ENCODE measurements around the gene EMC10. TPM values are rescaled to one million over a fixed set of nuclear protein-coding genes. Genes with fewer than 3 reads are reported as not detected.

The EMC10 gene
- polyA plus RNA-seq, 2 of the 4 experiments (the other 2 are of a cell fraction) = 52.8 to 147 TPM

DNA sequence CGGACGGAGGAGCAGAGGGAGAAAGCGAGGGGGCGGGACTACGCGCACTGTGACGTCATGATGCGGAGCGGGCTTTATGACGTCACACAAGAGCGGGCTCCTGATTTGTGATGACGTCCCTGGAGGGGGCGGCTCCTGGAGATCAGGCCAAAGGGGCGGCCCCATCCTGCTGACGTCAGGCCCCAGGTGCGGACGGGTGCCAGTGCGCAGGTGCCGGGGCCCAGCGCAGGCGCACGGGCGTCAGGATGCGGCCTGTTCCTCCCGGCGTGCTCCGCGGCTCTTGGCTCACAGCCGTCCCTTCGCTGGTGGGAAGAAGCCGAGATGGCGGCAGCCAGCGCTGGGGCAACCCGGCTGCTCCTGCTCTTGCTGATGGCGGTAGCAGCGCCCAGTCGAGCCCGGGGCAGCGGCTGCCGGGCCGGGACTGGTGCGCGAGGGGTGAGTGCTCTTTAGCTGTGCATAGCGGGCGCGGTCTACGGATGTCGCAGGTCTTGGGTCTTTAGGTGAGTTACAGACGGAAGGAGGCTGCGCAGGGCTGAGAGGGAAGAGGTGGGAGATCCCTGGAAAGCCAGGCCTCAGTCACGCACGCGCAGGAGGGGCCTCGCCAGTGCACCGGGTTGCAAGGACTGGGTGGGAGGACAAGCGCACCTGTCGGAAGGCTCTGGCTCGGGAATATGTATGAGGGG lies at the start of gene EMC10, which contains the start of gene GARIN5A (continued):
- TF ChIP-seq, protein P1, sequence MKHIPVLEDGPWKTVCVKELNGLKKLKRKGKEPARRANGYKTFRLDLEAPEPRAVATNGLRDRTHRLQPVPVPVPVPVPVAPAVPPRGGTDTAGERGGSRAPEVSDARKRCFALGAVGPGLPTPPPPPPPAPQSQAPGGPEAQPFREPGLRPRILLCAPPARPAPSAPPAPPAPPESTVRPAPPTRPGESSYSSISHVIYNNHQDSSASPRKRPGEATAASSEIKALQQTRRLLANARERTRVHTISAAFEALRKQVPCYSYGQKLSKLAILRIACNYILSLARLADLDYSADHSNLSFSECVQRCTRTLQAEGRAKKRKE (CRISPR knock-in tag; IDR thresholded peaks at IDR 0.05; ENCODE audit: low read depth) = no peak
- TF ChIP-seq KDM1A (IDR thresholded peaks at IDR 0.05; ENCODE audit: low read depth) (no peak), RNF2 (IDR thresholded peaks at IDR 0.05; ENCODE audit: borderline replicate concordance, low read depth) (no peak; the same call in 1 of the 2 replicates), ZNF302 (CRISPR knock-in tag; IDR thresholded peaks at IDR 0.05) (no peak), RCOR1 (IDR thresholded peaks at IDR 0.05; ENCODE audit: low read depth, low read length) (0 out of 2 replicates have a peak, but pooled peaks have one; percentile 52), FOSL2 (IDR thresholded peaks at IDR 0.05) (no peak), FOSL2 (CRISPR knock-in tag; IDR thresholded peaks at IDR 0.05) (peak; percentile 95), SREBF2 (IDR thresholded peaks at IDR 0.05) (no peak), PHF8 (IDR thresholded peaks at IDR 0.05; ENCODE audit: borderline replicate concordance, low read depth) (peak; percentile 98), EHF (CRISPR knock-in tag; IDR thresholded peaks at IDR 0.05) (no peak), RFX5 (IDR thresholded peaks at IDR 0.05) (peak; percentile 86), RAD21 (conservative IDR thresholded peaks at IDR 0.05 in 1 of 2, IDR thresholded peaks at IDR 0.05 in 1 of 2) (no peak), MAZ (IDR thresholded peaks at IDR 0.05; ENCODE audit: borderline replicate concordance, low read depth, low read length) (peak; percentile 75; the same call in 1 of the 2 replicates), EHMT2 (IDR thresholded peaks at IDR 0.05; ENCODE audit: low read depth) (no peak), NFE2L2 (conservative IDR thresholded peaks at IDR 0.05; ENCODE audit: low read length) (no peak), ZSCAN20 (CRISPR knock-in tag; IDR thresholded peaks at IDR 0.05) (no peak), ZFP36 (IDR thresholded peaks at IDR 0.05; ENCODE audit: borderline replicate concordance, partially characterized antibody) (no peak), ZC3H11A (IDR thresholded peaks at IDR 0.05) (no peak), HEYL (CRISPR knock-in tag; IDR thresholded peaks at IDR 0.05) (no peak), ESRRA (IDR thresholded peaks at IDR 0.05; ENCODE audit: borderline replicate concordance, low read length) (no peak), BHLHE40 (IDR thresholded peaks at IDR 0.05; ENCODE audit: low read depth, low read length) (0 out of 2 replicates have a peak, but pooled peaks have one; percentile 13), JUNB (IDR thresholded peaks at IDR 0.05) (no peak)
- TF ChIP-seq, protein P2, sequence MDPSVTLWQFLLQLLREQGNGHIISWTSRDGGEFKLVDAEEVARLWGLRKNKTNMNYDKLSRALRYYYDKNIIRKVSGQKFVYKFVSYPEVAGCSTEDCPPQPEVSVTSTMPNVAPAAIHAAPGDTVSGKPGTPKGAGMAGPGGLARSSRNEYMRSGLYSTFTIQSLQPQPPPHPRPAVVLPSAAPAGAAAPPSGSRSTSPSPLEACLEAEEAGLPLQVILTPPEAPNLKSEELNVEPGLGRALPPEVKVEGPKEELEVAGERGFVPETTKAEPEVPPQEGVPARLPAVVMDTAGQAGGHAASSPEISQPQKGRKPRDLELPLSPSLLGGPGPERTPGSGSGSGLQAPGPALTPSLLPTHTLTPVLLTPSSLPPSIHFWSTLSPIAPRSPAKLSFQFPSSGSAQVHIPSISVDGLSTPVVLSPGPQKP (IDR thresholded peaks at IDR 0.05; ENCODE audit: low read depth, low read length) = no peak

- CTCF ChIA-PET = interaction anchor here (0.6 to 2.3 kb wide), 4 partner anchors 38 to 695 kb away, joined by 3 to 12 read pairs (median 3); no protein-coding TSS in a partner anchor
- H3K27ac ChIP-seq = no peak overlapping the region
- FAIRE-seq (no peak), DNase-seq (ENCODE audit: low read depth in 1 of 2, low spot score in 1 of 2) (no peak), ATAC-seq (no peak)
- H3K4me2 ChIP-seq = no peak overlapping the region
- POLR2A ChIA-PET = no interaction called here
- no peaks in the 10 kb centered on the region for H3K9me3 ChIP-seq
- WGBS (ENCODE audit: missing lambda C conversion rate) = 76% methylated on average over 26 of the region's 26 CpGs
- peaks cover 7% of the 10 kb centered on the region for H3K4me1 ChIP-seq
- H3K4me3 ChIP-seq = no peak overlapping the region
- TF ChIP-seq ZNF302 (CRISPR knock-in tag; IDR thresholded peaks at IDR 0.05) = no peak
- TF ChIP-seq JUN (IDR thresholded peaks at IDR 0.05) = no peak
- no peak for TF ChIP-seq HOXB13 (CRISPR knock-in tag; IDR thresholded peaks at IDR 0.05; ENCODE audit: low read depth)
- no peak for TF ChIP-seq SREBF2 (IDR thresholded peaks at IDR 0.05)
- TF ChIP-seq CHD4 (IDR thresholded peaks at IDR 0.05; ENCODE audit: borderline replicate concordance) = no peak
- TF ChIP-seq, protein P2 (IDR thresholded peaks at IDR 0.05; ENCODE audit: low read depth, low read length) = no peak
- TF ChIP-seq NFE2L2 (conservative IDR thresholded peaks at IDR 0.05; ENCODE audit: low read length) = no peak
- TF ChIP-seq E2F6 (IDR thresholded peaks at IDR 0.05; ENCODE audit: borderline replicate concordance, low read depth) = no peak
- TF ChIP-seq JUNB (IDR thresholded peaks at IDR 0.05) = no peak
- TF ChIP-seq MAX (IDR thresholded peaks at IDR 0.05) = no peak
- no peak for TF ChIP-seq NR3C1 (IDR thresholded peaks at IDR 0.05)
- TF ChIP-seq CBX8 (IDR thresholded peaks at IDR 0.05) = no peak
- TF ChIP-seq POLR2A (IDR thresholded peaks at IDR 0.05; ENCODE audit: low read length) = no peak
- no peak for TF ChIP-seq MYC (IDR thresholded peaks at IDR 0.05; ENCODE audit: borderline replicate concordance, low read length)
- TF ChIP-seq NPAS2 (CRISPR knock-in tag; IDR thresholded peaks at IDR 0.05; ENCODE audit: borderline replicate concordance) = no peak
- TF ChIP-seq, protein P3, sequence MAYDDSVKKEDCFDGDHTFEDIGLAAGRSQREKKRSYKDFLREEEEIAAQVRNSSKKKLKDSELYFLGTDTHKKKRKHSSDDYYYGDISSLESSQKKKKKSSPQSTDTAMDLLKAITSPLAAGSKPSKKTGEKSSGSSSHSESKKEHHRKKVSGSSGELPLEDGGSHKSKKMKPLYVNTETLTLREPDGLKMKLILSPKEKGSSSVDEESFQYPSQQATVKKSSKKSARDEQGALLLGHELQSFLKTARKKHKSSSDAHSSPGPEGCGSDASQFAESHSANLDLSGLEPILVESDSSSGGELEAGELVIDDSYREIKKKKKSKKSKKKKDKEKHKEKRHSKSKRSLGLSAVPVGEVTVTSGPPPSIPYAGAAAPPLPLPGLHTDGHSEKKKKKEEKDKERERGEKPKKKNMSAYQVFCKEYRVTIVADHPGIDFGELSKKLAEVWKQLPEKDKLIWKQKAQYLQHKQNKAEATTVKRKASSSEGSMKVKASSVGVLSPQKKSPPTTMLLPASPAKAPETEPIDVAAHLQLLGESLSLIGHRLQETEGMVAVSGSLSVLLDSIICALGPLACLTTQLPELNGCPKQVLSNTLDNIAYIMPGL (CRISPR knock-in tag; IDR thresholded peaks at IDR 0.05; ENCODE audit: borderline replicate concordance) = no peak
Measured at GRCh38 chr19:50427318-50427925, 48.9 kb upstream of the EMC10 start.
